Loucy (cell line): Measurements from ENCODE around the gene SNTB2.

Source experiments
- CTCF ChIP-seq: fragments of 200-600 bp; sonication (generic); conservative IDR thresholded peaks from 2 replicates; pipeline ENCODE4 v1.5.1; 2014; ENCODE audit warnings: mild to moderate bottlenecking, antibody characterized with exemption, low read length
- EZH2phosphoT487 ChIP-seq: fragments of 200-600 bp; IDR thresholded peaks from 2 replicates; pipeline ENCODE4 v1.6.1; 2018; ENCODE audit warnings: antibody characterized with exemption, mild to moderate bottlenecking, moderate library complexity, borderline replicate concordance

GRCh38 chr16:69301187-69301586, 114.2 kb downstream of the SNTB2 start:
- TF ChIP-seq CTCF = no peak
- TF ChIP-seq EZH2phosphoT487 = no peak
